RWPE1 (cell line): ENCODE results near the gene NR5A1.

Experiments
- CTCF ChIA-PET: fragments of 350-600 bp; sonication (Branson Sonifier 250); formaldehyde crosslinking; extraction: SDS; loops from one replicate; lab custom pipeline; 2021; lab: Yijun Ruan, JAX
- POLR2A ChIA-PET: fragments of 400-600 bp; formaldehyde crosslinking; extraction: SDS; loops from one replicate; lab custom pipeline; 2020; ENCODE audit warnings: antibody characterized with exemption; ENCODE audit not compliant: low non-redundant PET; lab: Yijun Ruan, JAX
- DNase-seq: peaks from one replicate; pipeline ENCODE4 v3.0.0; 2012; ENCODE audit warnings: low spot score
- H3K27ac ChIP-seq: fragments of 450-650 bp; 2 replicates; pipeline ENCODE4 v1.5.1; 2017
- CTCF ChIP-seq: fragments of 450-650 bp; conservative IDR thresholded peaks from 2 replicates; pipeline ENCODE4 v1.5.1; 2017; ENCODE audit warnings: low read depth, mild to moderate bottlenecking

NR5A1 gene

GRCh38 chr9:124452841-124453585 is 54.2 kb downstream of the NR5A1 start:
- H3K27ac ChIP-seq, result no peak overlapping the region; the same call in 1 of the 2 replicates
- ChIA-PET CTCF (interaction anchor here (0.9 to 2.0 kb wide), 2 partner anchors 34 to 37 kb away, joined by 3 to 8 read pairs; partner anchors contain the start of gene PSMB7), POLR2A (no interaction called here)
- no peak for DNase-seq
- TF ChIP-seq CTCF, result no peak

- ChIA-PET CTCF (interaction anchor here (0.7 to 2.0 kb wide), 3 partner anchors 22 to 173 kb away, joined by 3 to 8 read pairs (median 7); partner anchors contain the start of gene PSMB7), POLR2A (no interaction called here)
- no peak overlapping the region for H3K27ac ChIP-seq
- peak; percentile 57 for DNase-seq
- TF ChIP-seq CTCF, result no peak
These were observed 54.9 kb downstream of the NR5A1 start for GRCh38 chr9:124452326-124452725.

GRCh38 chr9:124450931-124451661 is 56.1 kb downstream of the NR5A1 start:
- no peak for DNase-seq
- no peak overlapping the region for H3K27ac ChIP-seq
- ChIA-PET POLR2A (interaction anchor here (0.5 kb wide), 1 partner anchor 61 kb away, joined by 3 read pairs; no protein-coding TSS in a partner anchor), CTCF (interaction anchor here (2.0 kb wide), 1 partner anchor 35 kb away, joined by 8 read pairs; the partner anchor contains the start of gene PSMB7)
- no peak for TF ChIP-seq CTCF

- POLR2A ChIA-PET, result interaction anchor here (0.5 kb wide), 1 partner anchor 62 kb away, joined by 3 read pairs; no protein-coding TSS in a partner anchor
- H3K27ac ChIP-seq, result no peak within 1 kb of the TSS
- DNase-seq, result peak; percentile 58
- CTCF ChIA-PET, result no interaction called here
- TF ChIP-seq CTCF, result no peak
These were observed 56.8 kb downstream of the NR5A1 start, which contains the start of gene ADGRD2 for GRCh38 chr9:124450241-124450924. TSS of gene ADGRD2 (plus strand) at chr9:124450451. CDS start at chr9:124451667, 1,216 bp downstream.

- CTCF ChIA-PET, result interaction anchor here (0.5 kb wide), 1 partner anchor 1311 kb away, joined by 5 read pairs; no protein-coding TSS in a partner anchor
- no peak overlapping the region for H3K27ac ChIP-seq
- no peak for TF ChIP-seq CTCF
- POLR2A ChIA-PET, result no interaction called here
- no peak for DNase-seq
These were observed 57.6 kb downstream of the NR5A1 start for GRCh38 chr9:124449381-124450151.
